GM18502 (cell line): Measurements from ENCODE around the gene POM121L2.

Experiments
- ATAC-seq: cut with Tn5 transposase; IDR thresholded peaks from one replicate; pipeline ENCODE4 v1.9.1; 2021; ENCODE audit warnings: mild to moderate bottlenecking; ENCODE audit not compliant: unreplicated experiment, poor library complexity

The POM121L2 gene

DNA sequence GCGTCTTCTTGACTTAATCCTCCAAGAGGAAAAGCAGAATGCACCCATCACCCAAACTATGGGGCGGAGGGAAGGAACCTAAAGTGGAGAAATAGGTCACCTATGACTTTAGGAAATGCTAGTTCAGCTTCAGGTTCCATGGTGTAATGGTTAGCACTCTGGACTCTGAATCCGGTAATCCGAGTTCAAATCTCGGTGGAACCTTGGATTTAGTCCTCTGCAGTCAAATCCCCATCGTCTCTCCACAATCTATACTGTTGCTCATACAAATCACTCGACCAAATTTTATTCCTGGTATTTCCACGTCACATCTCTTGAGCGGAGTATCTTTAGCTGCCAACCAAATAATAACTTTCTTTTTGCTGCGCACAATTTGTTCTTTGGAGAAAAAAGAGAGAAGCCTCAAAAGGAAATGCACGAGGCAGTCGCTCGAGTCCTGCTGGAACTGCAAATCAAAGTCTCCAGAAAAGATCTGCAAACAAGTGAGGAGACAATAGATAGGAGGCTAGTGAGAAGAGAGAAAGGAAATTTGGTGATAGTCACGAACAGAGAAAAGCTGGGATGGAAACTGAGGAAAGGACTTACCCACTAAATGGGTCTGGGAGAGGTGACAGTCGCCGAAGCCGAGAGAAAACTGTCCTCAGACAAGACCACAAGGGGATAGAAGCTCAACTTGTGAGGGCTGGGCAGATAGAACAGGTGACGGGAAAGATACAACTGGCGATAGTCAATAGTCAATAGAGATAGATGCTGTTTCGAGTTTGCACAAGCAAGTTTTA lies 16.6 kb downstream of the POM121L2 start:
- no peak for ATAC-seq

DNA sequence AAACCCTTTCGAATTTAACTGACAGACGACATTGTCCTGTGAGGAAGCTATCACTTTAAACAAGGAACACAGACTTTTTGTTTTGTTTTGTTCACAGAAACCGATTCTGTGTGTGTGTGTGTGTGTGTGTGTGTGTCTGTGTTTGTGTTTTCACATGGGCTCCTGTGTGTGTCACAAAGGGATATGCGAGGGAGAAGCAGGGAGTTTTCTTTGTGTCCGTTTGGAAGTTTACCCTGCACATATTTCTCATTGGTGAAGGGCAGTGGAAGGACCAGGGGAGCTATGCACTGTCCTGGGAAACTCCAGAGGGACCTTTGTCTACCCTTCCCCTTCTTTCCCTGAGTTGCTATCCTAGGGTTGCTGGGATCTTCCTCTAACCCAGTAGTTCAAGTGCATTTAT lies 17.7 kb downstream of the POM121L2 start:
- ATAC-seq = no peak

DNA sequence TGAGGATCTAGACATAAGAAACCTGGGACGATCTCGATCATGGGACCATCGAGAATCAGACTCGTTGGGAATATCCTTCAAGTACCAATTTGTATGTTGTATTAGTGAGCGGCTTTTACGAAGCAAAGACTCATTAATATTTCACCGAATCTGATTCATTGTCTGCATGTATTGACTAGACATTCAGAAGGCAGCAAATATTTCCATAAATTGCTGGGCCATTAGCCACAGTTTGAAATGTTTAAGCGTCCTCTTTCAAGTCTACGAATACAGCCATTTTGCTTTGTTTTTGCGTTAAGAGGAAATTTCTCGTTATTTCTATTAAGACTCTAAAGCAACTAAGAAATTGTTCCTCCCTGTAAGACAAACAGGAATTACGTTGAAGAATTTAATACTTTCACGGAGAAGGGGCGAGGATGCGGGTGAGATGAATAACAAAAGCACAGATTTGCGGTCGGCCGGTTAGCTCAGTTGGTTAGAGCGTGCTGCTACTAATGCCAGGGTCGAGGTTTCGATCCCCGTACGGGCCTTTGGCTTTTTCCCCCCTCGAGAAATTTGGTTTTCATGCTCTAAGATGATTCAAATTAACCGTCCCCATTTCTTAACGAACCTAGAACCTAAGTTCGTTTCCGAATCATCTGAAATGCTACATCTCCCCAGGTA lies 18.5 kb downstream of the POM121L2 start:
- ATAC-seq = no peak

DNA sequence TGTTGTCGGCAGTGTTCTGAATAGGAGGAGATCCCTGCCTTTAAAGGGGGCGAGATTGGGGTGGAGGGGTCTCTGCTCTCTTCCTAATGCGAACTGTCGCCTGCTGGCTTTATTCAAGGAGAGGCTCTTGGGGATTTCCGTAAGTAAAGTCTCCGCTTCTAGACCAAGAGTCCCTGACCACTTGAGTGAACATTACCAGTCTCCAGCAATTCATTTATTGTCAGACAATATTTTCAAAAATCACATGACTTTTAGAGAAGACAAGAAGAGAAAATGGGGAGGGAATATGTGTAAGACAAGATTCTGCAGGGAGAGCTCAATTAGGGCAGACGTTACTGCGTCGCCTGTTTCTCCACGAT lies 21.2 kb downstream of the POM121L2 start:
- ATAC-seq = no peak

DNA sequence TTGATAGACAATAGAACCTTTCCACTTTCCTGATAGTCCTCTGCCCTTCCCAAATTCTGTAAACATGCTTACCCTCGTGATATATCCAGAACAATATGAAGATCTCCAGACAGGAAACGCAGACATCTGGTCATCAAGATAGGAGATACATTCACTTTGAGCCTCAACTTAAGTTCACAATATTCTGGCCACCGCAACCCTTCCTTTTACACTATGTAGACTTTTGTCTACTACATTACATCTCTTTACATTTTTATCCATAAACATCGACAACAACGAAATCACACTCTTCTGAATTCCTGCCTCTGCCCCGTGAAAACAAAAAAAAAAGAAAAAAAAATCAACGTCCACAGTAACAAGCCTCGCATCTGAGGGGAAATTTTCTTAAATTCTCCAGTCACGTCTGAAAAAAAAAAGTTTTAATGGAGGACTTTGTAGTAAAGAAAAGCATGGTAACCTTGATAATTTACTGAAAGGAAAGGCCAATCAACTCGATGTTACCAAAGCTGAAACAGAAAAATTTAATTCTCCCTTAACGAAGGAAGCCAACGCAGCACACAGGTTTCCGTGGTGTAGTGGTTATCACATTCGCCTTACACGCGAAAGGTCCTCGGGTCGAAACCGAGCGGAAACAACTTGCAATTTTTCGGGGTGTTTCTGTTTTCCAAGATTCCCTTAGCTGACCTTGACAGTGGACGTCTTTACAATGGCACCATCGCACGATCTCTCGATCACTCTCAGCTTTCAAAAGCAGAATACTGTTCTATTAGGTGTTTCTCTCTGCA lies 21.8 kb downstream of the POM121L2 start:
- no peak for ATAC-seq

DNA sequence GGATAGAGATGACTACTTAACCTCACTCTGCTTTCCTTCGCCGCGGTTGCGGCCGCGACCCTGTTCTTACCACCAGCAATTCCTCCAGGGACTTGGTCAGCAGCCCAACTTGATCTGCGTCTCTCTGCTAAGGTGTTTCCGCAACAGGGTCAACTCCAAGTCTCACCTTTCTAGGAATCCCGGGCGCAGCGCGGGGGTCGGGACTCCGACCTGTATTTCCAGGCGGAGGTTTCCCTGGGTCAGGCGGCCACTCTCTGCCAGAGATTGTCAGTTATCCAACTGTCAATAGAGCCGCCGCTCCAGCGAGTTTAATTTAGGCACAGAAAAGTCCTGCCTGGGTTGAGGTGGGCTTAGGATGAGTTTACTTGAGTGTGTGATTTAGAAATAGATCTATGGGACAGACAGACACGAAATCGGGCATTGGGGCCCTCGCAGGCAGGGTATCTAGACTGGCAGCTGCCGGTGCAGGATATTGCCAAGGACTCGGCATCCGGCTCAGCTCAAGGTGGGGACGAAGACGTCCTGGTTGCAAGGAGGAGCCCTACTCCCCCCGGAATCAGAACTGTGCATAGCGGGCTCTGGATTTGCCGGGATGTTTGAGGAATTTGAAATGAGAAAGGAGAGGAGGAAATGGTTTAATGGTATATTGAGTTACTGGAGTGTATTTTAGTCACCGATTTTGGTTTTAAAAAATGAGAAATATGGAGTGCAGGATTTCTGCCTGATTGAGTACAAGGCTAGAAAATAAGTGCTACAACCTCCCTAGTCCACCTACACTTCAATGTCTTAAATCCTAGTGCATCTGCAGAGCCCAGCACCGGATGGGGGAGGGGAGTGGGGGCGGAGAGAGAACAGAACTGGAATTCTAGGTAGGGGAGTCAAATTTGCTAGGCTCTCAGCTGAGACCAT lies 23.7 kb downstream of the POM121L2 start:
- no peak for ATAC-seq

DNA sequence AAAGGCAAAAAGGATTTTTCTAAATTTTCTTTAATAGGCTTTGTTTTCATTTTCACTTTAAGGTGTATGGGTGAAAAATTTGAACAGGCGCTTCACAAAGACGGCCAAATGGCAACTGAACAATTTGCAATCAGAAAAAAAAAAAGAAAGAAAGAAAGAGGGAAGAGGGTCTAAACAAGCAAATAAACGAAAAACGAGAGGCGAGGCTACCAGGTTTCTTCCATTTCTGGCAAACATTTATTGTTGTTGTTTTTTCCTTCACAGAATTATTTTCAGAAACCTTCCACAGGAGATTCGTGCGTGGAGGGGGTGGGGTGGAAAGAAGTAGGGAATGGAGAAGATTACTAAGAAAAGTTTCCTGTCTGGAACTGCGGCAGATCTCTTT lies 24.3 kb downstream of the POM121L2 start:
- ATAC-seq = no peak

DNA sequence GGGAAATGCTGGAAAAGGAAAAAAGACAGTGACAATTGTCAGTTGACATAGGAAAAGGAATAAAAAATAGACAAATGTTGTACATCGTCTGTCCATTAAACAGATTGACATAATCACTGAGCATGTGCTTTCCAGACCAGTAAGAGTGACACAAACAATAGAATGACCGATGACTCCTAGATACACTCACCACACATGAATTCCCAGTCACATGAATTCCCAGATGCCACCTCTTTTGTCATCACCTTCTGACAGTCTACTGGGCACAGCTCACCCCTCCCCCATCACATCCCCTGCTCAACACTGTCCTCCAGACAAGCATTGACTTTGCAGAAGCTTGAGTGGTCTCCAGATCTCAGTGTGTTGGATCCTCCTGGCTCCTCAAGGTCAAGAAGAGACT lies 25.9 kb downstream of the POM121L2 start:
- ATAC-seq = no peak

DNA sequence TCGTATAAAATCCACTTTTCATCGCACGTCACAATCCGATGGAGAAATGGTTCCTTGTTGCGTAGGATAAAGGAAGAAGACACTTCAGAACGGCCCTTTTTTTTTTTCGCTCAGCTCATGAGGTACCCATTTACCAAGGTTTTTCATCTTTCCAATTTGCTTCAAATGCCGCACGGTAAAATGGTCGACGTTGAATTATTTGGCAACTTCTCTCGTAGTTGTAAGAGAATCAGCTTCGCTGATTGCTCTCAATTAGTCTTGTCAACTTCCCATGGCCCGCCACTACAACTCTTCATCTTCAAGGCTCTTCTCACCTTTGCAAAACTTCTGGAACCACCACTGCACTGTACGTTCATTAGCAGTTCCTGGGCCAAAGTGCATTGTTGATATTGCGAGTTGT lies 28.8 kb downstream of the POM121L2 start:
- no peak for ATAC-seq

DNA sequence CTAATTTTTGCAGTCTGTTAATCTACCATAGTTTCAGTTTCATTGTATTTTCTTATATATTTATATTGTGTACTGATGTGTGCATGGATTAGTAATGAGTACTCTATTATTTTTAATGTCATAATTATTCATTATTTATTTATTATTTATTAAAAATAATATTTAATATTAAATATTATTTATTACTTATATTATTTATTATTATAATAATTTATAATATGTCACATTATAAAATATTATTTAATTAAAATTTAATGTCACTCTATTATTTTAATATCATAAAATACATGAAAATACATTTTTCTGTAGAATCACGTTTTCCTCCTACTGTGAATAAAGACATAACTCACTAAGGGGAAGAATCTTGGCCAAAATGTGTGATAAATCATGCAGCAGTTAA lies 30.5 kb downstream of the POM121L2 start:
- no peak for ATAC-seq

DNA sequence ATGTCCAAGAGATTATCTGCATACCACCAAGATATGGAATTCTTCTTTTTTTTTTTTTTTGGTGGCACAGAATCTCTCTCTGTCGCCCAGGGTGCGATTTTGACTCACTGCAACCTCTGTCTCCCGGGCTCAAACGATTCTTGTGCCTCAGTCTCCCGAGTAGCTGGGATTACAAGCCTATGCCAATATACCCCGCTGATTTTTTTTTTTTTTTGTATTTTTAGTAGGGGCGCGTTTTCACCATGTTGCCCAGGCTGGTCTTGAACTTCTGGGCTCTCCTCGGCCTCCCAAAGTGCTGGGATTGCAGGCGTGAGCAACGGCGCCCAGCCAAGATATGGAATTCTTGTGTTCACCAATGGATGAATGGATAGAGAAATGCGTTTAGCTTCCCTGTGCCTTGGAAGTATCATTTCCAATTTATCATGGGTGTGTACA lies 31.0 kb downstream of the POM121L2 start:
- ATAC-seq = no peak

DNA sequence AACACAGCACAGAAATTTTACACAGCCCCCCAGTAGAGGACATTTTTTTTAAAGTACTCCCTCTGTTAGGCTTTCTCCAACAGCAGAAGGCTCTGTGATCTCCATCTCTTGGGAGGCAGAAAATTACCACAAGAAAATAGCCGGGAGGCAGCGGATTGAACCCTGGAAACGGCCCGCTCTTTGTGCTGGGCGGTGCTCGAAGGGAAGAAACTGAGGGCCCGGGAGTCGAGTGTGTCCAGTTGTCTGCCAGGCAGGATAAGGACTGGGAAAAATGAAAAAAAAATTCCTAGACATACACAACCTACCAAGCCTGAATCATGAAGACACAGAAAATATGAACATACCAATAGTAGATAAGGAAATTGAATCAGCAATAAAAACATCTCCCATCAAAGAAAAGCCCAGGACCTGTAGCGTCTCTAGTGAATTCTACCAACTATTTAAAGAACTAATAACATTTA lies 31.5 kb downstream of the POM121L2 start:
- no peak for ATAC-seq

DNA sequence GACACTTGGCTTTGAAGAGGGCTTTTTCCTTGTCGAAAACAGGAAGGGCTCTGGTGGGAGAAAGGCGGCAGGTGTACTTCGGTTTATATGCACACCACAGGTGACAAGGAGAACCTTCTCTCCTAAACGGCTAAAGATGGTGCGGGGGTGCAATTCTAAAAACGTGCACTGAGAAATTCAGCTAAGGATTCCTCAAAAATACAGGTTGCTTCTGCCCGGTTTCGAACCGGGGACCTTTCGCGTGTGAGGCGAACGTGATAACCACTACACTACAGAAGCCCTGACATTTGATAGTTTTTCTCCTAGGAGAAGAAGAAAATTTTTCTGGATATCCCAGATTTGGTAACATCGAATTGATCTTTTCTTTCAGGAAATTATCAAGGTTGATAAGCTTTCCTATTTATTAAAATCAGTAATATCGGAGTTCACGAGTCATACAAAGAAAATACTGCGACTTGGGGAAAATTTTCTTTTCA lies 32.0 kb downstream of the POM121L2 start:
- no peak for ATAC-seq

DNA sequence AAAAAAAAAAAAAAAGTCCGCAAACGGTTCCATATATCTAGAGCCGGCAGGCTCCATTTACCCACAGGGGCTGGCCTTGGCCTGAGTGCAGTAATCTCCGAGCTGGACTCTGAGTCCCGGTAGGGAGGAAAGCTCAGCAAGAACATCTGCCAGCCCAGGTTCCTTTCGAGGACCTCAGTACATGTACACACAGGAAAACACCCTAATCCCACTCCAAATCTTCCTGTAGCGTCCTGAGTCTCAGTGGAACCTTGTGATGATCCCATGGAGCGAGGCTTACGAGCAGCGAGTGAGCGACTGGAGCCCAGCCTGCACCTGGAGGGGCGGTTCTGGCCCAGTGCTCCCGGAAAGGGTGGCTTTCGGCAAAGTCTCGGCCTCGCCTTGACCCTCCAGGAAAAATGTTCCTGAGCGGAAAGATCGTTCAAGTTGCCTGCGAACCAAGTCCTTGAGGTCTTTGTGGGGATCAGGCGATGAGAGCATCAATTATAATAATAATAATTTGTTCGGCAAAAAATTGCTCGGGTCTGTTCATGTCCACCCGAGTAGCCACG lies 32.5 kb downstream of the POM121L2 start:
- ATAC-seq = no peak

DNA sequence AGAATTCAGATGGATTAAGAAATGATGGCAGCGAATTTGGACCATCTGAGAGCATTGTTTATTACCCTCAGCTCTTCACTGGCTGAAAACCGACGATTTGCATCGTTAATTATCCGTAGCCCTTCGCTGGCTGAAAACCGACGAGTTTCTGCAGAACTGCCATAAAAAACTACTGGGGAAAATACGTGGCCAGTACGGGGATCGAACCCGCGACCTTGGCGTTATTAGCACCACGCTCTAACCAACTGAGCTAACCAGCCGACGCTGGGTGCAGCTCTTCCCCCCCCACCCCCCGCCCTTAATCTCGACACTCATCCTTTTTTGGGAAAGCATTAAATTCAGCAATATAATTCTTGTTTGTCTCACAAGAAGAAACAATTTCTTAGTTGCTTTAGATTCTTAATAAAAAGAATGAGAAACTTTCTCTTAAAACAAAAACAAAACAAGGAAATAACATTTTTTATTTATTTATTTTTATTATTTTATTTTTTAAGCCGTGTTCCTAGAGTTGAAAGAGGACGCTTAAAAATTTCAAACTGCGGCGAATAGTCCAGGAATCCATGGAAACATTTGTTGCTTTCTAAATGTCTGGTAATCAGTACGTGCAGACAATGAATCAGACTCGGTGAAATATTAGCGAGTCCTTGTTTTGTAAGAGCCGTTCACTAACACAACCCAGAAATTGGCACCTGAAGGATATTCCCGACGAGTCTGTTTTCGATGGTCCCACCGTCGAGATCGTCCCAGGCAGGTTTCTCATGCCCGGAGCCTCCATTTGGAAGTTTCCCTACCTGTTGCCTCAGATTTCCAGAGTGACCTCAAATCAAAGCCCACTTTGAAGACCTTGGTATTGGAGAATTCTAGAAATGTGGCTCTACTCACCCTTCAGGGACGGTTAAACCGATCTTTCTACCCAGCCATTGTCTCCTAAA lies 36.8 kb downstream of the POM121L2 start:
- ATAC-seq = no peak

DNA sequence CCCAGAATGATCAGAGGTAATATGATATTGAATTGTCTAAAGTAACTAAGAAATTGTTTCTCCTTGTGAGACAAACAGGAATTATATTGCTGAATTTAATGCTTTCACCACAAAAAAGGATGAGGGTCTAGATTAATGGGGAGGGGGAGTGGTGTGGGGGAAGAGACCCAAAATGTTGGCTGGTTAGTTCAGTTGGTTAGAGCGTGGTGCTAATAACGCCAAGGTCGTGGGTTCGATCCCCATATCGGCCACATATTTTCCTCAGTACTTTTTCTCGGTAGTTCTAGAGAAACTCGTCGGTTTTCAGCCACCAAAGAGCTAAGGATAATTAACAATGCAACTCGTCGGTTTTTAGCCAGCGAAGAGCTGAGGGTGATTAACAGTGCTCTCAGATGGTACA lies 38.3 kb downstream of the POM121L2 start:
- no peak for ATAC-seq

DNA sequence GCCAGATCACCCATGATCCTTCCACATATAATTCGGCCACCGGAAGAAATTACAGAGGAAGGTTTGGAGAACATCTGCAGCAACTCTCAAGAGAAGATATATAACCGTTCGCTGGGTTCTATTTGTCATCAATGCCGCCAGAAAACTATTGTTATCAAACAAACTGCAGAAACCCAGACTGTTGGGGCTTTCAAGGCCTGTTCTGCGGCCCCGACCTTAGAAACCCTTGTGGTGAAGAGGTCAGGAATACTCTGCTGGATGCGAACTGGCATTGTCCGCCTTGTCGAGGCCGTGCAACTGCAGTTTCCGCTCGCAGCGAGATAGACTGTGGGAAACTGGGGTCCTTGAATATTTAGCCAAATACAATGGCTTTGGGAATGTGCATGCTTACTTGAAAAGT lies 43.3 kb downstream of the POM121L2 start:
- no peak for ATAC-seq

DNA sequence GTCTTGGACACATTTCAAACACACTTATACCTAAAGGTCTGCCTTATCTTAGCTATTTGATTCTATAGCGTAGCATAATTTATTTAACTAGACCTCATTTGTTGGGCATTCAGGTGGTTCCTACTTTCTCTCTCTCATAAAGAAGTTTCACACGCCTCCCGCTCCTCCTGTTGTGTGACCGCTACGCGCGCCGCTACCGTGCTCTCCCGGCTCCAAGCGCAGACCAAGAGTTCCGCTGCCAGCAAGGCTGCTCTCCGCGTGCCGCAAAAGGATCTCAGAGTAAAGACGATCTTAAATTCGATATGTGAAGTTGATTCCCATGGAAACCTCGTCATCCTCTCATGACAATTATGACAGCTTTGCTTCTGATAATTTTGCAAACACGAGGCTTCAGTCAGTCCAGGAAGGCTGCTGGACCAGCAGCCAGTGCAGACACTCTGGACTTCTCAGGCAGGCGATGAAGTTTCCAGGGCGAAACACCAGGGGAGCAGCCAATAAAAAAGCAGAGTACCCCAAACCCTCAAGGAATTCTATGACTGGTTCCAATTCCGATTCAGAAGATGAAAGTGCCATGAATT lies 44.1 kb downstream of the POM121L2 start:
- ATAC-seq = no peak
